GM19455 (cell line): Measurements from ENCODE around the gene STPG1.
A peak's percentile ranks its signal among the peaks of the same experiment; 100 is the strongest.

Experiments
- ATAC-seq: cut with Tn5 transposase; IDR thresholded peaks from one replicate; pipeline ENCODE4 v1.9.1; 2021; ENCODE audit not compliant: unreplicated experiment

Gene STPG1

GRCh38 chr1:24426744-24427544 is 13.4 kb upstream of the STPG1 start:
- ATAC-seq: no peak

- no peak for ATAC-seq
These were observed 12.3 kb upstream of the STPG1 start for GRCh38 chr1:24425922-24426321.

- no peak for ATAC-seq
These were observed 11.9 kb upstream of the STPG1 start for GRCh38 chr1:24425441-24425840.

GRCh38 chr1:24424990-24425389 is 11.4 kb upstream of the STPG1 start:
- ATAC-seq: no peak

DNA sequence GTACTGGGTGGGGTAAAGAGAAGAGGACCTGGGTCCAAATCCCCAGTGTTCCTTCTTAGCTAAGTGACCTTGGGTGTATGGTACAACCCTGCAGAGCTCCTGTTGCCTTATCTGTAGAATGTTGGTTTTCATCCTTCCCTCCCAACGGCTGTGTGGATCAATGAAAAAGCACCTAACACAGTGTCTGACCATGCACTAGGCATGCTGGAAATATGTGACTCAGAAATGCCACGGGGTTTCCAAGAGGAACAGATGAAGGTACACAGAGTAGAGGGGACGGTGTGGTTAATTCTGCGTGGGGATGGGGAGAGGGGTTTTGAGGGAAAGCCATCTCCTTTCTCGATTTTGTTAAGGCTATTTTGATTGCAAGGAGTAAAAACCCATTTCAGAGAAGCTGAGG is 10.6 kb upstream of the STPG1 start:
- ATAC-seq: no peak

DNA sequence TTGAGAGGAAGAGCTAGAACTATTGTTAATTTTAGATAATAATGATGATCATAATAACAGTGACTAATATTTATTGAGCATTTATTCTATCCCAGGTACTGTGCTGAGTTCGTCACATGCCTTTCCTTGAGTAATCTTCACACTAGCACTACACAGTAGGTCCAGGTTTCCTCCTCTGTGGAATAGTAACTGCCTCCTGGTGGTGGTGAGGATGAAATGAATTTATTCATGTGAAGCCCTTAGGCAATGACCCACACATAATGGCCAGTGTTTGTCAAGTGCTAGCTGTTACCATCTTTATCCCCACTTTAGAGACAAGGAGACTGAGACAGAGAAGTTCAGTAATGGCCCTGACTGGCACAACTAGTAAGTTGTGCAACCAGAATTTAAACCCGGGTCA is 7.9 kb upstream of the STPG1 start:
- ATAC-seq: no peak

DNA sequence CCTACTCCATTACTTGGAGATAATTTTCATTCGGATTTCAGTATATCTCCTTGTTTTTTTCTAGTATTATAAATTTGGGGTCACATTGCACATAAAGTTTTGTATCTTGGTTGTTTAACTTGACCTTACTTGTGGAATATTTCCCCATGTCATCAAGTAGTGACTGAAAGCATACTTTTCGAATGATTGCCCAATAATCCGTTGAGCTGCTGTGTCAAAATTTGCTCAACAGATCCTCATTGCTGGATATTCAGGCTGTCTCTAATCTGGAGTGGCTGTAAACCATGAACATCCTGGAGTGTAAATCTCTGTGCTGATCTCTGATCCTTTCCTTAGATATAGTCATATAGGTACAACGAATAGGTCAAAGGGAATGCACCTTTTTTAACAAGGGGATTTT is 7.0 kb upstream of the STPG1 start:
- no peak for ATAC-seq

- ATAC-seq: no peak
These were observed 5.5 kb upstream of the STPG1 start for GRCh38 chr1:24418898-24419628.

- ATAC-seq: no peak
These were observed 4.1 kb upstream of the STPG1 start for GRCh38 chr1:24417681-24418080.

DNA sequence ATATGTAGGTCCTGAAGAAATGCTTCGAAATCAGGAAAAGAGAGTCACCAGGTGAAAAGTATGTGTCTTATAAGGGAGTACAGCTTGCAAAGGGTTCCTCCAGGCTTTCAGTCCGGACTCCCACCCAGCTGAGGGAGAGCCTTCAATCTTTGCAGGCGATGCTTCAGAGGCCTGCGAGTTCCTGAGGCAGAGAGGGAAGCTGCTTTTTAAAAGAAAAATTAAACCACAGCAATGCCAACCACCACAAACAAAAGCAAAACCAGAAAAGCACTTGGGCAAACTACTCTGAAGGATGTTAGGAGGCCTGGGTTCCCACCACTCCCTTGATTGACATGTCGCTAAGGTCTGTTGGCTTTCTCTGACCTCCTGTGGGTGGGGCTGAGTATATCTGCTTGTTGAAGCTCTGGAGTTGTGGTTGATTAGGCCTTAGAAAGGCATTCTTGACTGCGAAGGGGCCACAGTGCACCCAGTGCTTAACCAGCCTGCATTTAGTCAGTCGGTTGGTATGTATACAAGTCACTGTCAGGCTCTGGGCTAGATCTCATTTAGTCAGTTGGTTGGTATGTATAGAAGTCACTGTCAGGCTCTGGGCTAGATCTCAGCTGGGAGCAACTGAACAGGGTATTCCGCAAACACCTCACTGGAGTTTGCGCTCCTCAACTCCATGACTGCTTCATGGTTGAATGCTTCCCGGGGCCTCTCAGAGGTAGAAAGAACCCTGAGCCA is 3.2 kb upstream of the STPG1 start:
- no peak for ATAC-seq

- ATAC-seq: peak; percentile 13
These were observed 2.5 kb upstream of the STPG1 start for GRCh38 chr1:24415910-24416665.

DNA sequence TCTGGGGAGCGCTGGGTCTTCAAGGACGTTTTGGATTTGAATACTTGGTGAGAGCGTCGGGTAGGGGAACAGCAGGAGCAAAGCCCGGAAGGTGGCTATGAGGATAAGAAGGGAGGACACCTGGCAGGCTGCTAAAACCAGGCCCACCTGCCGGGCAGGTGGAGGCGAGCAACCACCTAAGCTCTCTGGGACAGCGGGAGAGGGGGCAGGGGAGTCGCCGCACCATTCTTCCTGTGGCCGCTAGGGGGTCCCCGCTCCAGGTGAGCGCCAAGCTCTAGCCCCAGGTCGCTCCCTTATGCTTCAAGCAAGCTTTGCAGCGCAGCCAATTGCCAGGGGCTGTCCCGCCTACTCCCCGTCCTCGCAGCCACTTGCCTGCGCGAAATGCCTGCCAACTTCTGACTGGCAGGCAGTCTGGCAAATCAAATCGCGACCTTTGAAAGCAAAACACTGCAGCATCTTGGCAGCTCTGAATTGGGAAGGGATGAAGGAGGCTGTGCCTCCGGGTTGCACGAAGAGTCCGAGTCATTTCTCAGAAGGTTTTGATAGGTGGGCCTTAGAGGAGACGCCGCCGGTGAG is 1.8 kb upstream of the STPG1 start, which contains the start of gene NIPAL3:
TSS of gene NIPAL3 (plus strand) at position 469 of the 576 bp plus-strand sequence. CDS start 3,746 bp downstream, outside the sequence.
- peak; percentile 88 for ATAC-seq

DNA sequence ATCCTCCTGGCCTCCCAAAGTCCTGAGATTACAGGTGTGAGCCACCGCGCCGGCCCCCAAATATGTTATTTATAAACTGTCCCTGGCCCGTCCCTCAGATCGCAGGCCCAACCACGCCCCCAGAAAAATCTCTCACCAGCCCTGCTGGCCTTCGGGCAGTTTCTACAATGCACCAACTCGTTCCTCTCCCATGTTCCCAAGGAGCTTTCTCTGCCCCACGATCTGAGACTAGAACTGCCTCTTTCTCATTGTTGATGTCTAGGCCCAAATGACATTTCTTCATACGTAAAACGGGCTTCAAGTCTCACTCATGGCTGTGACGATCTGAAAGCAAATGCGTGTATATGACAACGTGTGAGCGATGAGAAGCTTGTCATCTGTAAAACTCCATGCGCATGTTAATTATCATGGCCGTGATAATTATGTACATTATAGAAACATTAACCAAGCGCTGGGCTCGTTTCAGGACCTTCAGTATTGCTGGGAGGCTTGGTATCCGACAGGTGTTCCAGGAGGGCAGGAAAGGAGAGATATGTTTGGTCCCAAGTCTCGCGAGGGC is 1.3 kb upstream of the STPG1 start:
- no peak for ATAC-seq

DNA sequence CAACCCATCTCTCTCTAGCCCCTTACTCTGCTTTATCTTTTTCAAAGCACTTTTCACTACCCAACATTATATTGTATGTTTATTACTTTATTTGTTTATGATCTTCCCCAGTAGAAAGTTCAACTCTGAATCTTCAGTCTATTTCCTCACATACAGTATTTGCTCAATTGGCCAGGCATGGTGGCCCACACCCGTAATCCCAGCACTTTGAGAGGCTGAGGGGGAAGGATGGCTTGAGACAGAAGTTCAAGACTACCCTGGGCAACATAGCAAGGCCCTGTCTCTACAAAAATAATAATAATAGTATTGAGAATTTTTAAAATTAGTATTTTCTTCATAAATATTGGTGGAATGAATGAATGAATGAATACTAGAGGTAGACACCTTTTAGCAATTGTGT is 1.2 kb downstream of the STPG1 start:
- ATAC-seq: no peak

DNA sequence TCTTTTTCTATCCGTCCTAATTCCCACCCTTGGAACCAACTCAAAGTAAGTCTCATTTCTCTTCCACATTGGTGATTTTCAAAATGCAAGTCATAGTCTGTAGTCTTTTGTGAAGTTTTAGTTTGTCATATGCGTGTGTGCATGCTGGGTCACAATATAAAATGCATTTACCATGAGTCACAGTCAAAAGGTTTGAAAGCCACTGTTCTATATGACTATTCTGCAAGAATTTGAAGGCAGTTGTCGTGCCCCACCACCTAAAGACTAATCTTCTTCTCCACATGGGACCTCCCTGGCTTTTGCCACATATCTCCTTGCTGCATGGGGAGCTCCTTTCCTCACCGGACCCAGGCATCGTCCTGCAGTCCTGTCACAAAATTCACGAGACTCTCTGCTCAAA is 1.6 kb downstream of the STPG1 start:
- no peak for ATAC-seq

GRCh38 chr1:24410750-24411149 is 2.8 kb downstream of the STPG1 start:
- ATAC-seq: no peak

GRCh38 chr1:24409535-24409934 is 4.0 kb downstream of the STPG1 start:
- no peak for ATAC-seq

GRCh38 chr1:24406788-24407187 is 6.8 kb downstream of the STPG1 start:
- ATAC-seq: no peak

GRCh38 chr1:24403806-24404205 is 9.8 kb downstream of the STPG1 start:
- no peak for ATAC-seq

DNA sequence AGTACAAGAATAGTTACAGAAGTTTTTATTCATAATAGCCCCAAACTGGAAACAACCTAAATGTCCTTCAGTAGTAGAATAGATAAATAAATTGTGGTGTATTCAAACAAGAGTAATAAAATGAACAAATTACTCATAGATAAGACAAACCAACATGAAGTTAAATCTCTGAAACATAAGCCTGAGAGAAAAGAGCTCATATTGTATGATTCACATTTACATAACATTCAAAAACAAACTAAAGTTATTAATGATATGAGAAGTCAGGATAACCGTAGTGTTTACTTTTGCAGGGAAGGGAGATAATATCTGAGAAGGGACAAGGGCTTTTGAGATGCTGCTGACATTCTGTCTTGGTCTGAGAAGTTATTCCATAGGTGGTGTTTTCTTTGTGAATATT is 13.5 kb downstream of the STPG1 start:
- no peak for ATAC-seq
